Muscle of leg (tissue), 11 donors: ENCODE results near the gene PTGIR. TPM values are rescaled to one million over a fixed set of nuclear protein-coding genes. Genes with fewer than 3 reads are reported as not detected.
A peak's percentile ranks its signal among the peaks of the same experiment; 100 is the strongest.

Experiments
- DNase-seq: peaks from one replicate; pipeline ENCODE4 v3.0.0; 2013
- H3K27ac ChIP-seq: one replicate; pipeline ENCODE4 v1.5.1; 2013; ENCODE audit warnings: mild to moderate bottlenecking, low read length, control low read depth
- H3K27me3 ChIP-seq: one replicate; pipeline ENCODE4 v1.6.1; 2013; ENCODE audit warnings: low read length; ENCODE audit not compliant: control insufficient read depth, insufficient read depth
- H3K36me3 ChIP-seq: one replicate; pipeline ENCODE4 v1.6.1; 2013; ENCODE audit warnings: low read length; ENCODE audit not compliant: control insufficient read depth, insufficient read depth
- H3K4me1 ChIP-seq: one replicate; pipeline ENCODE4 v1.6.1; 2013; ENCODE audit warnings: low read length; ENCODE audit not compliant: control insufficient read depth, insufficient read depth
- H3K4me3 ChIP-seq: one replicate; pipeline ENCODE4 v1.5.1; 2013; ENCODE audit warnings: low read length, control low read depth
- H3K9me3 ChIP-seq: replicated peaks from 2 replicates; pipeline ENCODE4 v1.6.1; 2013; ENCODE audit warnings: low read depth, low read length; ENCODE audit not compliant: control insufficient read depth
- WGBS: methylation state at CpG from one replicate; pipeline ENCODE4 v1.1.5; 2013; ENCODE audit warnings: missing lambda C conversion rate; ENCODE audit not compliant: insufficient coverage; 5-methylcytosine and 5-hydroxymethylcytosine counted together
- polyA plus RNA-seq, 8 donors: library from polyadenylated mRNA; unstranded; fragments of 120-200 nt; gene quantifications; one replicate each; pipeline versions ENCODE4 v1.2.1 to v1.2.3, GENCODE V29; 2013; ENCODE audit warnings: inconsistent platforms in 1 of 8, low replicate concordance in 1 of 8; ENCODE audit not compliant: insufficient read length in 8 of 8, insufficient read depth in 1 of 8
- total RNA-seq: library from RNA; stranded (reverse); fragments of 120-200 nt; gene quantifications from one replicate; pipeline ENCODE4 v1.2.4, GENCODE V29; 2013

The PTGIR gene
- total and polyA plus RNA-seq, 9 donors, result 1.9 to 4.3 (median 3.1) TPM

DNA sequence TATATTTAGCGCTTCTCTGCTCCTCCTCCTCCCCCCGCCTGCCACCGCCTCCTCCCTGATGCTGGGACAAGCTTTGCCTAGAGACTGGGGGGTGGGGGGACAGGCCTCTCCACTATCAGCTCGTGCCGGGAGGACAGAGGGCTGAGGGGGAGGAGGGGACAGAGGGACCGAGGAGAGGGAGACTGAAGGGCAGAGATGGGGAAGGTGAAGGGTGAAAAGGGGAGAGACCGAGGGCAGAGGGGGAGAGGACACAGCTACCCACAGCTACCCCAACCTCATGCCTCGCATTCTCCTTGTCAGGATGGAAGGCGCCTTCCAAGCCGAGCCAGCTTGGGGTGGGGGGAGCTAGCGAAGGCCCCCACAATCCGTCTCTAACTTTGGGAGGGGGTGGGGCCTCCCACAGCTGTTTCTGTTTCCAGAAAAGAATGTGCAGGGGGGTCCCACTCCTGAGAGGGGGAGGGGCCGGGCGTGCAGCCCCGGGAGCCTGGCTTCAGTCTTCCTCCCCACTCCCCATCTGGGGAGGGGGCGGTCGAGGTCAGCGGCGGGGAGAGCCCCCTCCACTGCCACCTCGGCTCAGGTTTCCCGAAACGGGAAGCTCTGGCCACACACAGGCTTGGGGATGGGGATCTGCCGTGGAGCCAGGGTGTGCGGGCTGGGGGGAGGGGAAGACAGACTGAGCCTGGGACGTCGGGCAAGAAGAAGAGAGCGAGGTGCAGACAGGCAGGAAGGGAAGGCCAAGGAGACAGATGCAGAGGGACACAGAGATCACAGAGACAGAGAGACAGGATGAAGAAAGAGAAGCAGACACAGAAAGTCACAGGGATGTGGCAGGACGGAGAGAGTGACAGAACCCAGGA is 34.5 kb upstream of the PTGIR start:
- Histone ChIP-seq H3K36me3 (no peaks in the 10 kb centered on the region), H3K9me3 (no peaks in the 10 kb centered on the region), H3K4me1 (peaks cover 25% of the 10 kb centered on the region), H3K27ac (peak overlapping the region; percentile 85), H3K4me3 (peak overlapping the region; percentile 75), H3K27me3 (peaks cover 18% of the 10 kb centered on the region)
- peak; percentile 72 for DNase-seq
- 2% methylated on average over 7 of the region's 28 CpGs for WGBS

DNA sequence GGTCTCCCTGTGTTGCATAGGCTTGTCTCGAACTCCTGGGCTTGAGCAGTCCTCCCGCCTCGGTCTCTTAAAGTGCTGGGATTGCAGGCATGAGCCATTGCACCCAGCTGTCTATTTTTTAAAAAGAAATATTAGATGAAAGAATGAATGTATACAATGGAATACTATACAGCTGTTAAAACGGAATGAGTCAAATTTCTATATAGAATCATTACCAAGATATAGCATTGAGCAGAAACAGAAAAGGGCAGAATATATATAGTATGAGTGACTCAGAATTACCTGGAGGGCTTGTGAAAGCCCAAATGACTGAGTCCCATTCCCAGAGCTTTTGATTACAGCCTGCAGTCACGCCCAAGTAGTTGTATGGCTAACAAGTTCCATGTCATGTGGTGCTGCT is 31.7 kb upstream of the PTGIR start:
- 100% methylated on average over 1 of the region's 5 CpGs for WGBS
- Histone ChIP-seq H3K4me3 (no peak overlapping the region), H3K4me1 (peaks cover 21% of the 10 kb centered on the region), H3K9me3 (no peaks in the 10 kb centered on the region), H3K36me3 (peaks cover 7% of the 10 kb centered on the region), H3K27me3 (peaks cover 15% of the 10 kb centered on the region), H3K27ac (no peak overlapping the region)
- DNase-seq, result no peak

DNA sequence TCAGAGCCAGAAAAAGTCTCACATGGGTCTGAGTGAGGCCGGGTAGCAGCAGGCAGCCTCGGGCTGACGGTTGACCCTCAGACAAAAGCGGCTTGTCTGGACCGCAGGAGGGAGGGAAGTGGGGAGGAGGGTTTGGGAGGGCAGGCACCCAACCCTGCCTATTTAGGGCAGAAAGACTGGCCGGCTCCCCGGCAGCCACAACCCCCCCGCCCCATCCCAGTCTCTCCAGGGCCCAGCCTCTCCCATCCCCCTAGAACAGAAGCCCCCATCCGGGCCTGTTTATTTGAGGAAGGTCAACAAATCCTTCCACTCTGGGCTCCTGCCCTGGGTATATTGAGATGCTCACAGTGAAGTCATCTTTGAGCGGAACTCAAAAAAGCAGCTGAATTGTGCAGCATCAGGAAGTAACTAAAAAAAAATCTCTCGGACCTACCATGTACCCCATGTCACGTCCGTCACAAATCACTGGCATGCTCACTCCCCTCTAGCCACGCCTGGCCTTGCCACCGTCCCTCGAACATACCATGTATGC is 29.8 kb upstream of the PTGIR start:
- Histone ChIP-seq H3K9me3 (no peaks in the 10 kb centered on the region), H3K4me3 (no peak overlapping the region), H3K27ac (peak overlapping the region; percentile 3), H3K27me3 (peaks cover 19% of the 10 kb centered on the region), H3K36me3 (peaks cover 7% of the 10 kb centered on the region), H3K4me1 (peaks cover 10% of the 10 kb centered on the region)
- DNase-seq, result peak; percentile 60
- WGBS, result 27% methylated on average over 12 of the region's 16 CpGs

DNA sequence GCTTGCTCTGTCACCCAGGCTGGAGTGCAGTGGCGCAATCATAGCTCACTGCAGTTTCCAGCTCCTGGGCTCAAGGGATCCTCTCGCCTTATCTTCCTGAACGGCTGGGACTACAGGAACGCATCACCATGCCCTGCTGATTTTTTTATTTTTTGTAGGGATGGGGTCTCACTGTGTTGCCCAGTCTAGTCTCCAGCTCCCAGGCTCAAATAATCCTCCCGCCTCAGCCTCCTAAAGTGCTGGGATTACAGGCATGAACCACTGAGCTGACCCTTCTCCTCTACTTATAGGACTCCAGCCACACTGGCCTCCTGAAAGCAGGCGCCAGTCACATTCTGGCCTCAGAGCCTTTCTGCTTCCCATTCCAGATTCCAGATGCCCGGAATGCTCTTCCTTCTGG is 25.6 kb upstream of the PTGIR start:
- peaks cover 14% of the 10 kb centered on the region for H3K36me3 ChIP-seq
- WGBS, result 89% methylated on average over 5 of the region's 7 CpGs
- H3K4me1 ChIP-seq, result no peaks in the 10 kb centered on the region
- H3K27ac ChIP-seq, result no peak overlapping the region
- no peak overlapping the region for H3K4me3 ChIP-seq
- H3K27me3 ChIP-seq, result peaks cover 29% of the 10 kb centered on the region
- no peak for DNase-seq
- H3K9me3 ChIP-seq, result peaks cover 13% of the 10 kb centered on the region

DNA sequence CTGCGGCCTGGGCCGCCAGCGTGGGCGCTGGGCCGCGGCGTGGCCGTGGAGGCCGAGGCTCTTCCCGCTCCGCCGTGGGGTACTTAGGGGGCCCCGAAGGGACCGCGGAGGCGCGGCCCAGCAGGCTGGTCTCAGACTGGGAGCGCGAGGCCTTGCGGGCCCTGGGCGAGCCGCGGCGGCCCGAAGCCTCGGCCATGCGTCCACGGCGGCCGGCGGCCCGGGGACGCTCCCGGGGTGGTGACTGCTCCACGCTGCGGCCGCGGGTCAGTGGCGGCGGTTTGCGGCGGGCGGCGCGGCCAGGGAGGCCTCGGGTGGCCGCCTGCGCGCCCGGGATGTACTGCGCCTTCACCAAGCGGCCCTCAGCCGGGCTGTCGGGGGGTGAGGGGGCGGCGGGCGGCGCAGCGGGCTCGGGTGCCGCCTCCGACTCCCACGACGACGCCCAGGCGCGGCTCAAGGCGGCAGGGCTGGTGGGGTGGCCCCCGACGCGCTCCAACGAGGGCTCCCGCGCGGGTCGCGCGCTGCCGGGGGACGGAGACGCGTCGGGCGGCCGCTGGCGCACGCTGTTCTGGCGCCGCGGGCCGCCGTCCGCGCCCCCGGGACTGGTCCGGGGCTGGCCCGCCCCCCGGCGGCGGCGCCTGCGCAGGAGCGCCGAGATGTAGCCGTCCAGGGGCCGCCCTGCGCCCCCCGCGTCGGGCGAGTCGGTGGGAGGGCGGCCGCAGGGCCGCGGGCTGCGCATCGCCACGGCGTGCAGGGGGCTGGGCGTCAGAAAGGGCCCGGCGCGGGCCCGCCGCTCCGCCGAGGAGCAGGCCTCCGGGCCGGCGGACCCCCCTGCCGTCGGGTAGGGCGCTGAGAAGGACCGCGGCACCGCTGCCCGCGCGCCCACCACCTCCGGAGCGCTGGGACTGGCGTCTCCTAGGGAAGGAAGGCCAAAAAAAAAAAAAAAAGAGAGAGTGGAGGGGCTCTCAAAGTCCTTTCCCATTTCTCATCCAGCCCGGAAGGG is 24.4 kb upstream of the PTGIR start:
- Histone ChIP-seq H3K4me1 (peaks cover 3% of the 10 kb centered on the region), H3K36me3 (peaks cover 14% of the 10 kb centered on the region), H3K27me3 (peaks cover 29% of the 10 kb centered on the region), H3K27ac (no peak overlapping the region), H3K4me3 (no peak overlapping the region), H3K9me3 (peaks cover 13% of the 10 kb centered on the region)
- WGBS, result 39% methylated on average over 128 of the region's 144 CpGs
- DNase-seq, result no peak

DNA sequence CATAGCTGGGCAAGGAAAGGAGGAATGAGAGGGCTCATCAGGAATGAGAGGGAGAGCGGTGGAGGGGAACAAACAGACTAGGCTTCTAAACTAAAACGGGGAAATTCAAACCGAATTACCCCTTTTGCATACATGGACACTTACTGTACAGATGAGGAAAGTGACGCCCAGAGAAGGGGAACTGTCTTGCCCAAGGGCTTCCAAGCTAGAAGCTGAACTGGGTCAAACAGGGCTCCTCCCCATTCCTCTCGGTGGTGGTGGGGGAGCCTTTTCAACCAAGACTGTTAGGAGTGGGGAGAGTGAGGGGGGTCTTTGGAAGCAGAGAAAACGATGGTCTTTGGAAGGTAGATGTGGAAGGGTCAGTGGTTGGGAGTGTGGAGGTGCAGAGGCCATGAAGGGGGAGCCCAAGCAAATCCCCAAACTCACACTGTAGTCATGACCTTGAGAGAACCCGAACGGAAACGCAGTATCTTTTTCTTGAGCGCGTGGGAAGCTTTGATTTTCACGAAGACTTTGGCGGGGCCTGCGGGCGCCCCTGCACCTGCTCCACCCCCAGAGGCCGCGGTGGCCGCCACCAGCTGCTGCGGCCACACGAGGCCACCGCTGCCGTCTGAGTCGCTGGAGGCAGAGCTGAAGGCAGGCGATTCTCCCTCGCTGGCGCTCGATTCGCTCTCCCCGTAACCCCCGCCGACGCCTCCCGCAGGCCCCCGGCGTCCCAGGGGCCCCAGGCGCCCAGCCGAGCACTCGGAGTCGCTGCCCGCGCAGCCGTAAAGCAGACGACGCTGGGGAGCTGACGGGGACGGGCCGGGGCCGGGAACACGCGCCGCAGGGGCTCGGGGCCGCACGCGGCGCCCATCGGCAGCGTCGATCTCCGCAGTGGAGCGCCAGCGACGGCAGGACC is 23.4 kb upstream of the PTGIR start:
- H3K27ac ChIP-seq, result no peak overlapping the region
- WGBS, result 47% methylated on average over 60 of the region's 63 CpGs
- peaks cover 14% of the 10 kb centered on the region for H3K36me3 ChIP-seq
- peaks cover 3% of the 10 kb centered on the region for H3K4me1 ChIP-seq
- peaks cover 13% of the 10 kb centered on the region for H3K9me3 ChIP-seq
- DNase-seq, result peak; percentile 18
- no peak overlapping the region for H3K4me3 ChIP-seq
- H3K27me3 ChIP-seq, result peaks cover 29% of the 10 kb centered on the region

DNA sequence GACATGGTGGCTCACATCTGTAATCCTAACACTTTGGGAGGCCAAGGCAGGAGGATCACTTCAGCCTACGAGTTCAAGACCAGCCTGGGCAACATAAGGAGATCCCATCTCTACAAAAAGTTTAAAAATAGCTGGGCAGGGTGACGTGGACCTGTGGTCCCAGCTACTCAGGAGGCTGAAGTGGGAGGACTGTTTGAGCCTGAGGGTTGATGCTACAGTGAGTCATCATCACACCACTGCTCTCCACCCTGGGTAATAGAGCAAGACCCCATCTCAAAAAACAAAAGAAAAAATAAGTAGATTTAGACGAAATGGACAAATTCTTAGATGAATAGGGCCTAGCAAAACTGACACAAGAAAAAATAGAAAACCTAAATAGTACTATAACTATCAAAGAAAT is 21.5 kb upstream of the PTGIR start:
- Histone ChIP-seq H3K4me3 (no peak overlapping the region), H3K27me3 (peaks cover 29% of the 10 kb centered on the region), H3K36me3 (peaks cover 7% of the 10 kb centered on the region), H3K9me3 (peaks cover 13% of the 10 kb centered on the region), H3K27ac (no peak overlapping the region), H3K4me1 (peaks cover 3% of the 10 kb centered on the region)
- WGBS, result no CpG with 5 or more reads among the region's 3 CpGs
- DNase-seq, result no peak

DNA sequence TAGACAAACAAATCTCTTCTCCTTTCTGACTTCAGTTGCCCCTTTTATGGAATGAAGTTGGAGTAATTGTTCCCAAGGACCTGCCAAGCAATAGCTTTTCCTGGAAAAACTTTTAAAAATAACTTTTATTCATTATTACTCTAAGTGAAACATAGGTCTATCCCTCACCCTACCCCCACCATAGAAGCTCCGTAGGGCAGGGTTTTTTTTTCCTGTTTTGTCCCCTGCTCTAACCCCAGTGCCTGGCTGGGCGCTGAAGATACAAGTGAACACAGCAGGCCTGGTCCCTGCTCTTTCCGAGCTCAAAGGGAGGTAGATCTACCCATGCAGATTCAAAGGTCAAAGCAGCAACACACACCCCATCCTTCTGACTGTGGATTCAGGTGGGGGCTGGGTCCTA is 19.8 kb upstream of the PTGIR start:
- Histone ChIP-seq H3K9me3 (peaks cover 13% of the 10 kb centered on the region), H3K4me3 (no peak overlapping the region), H3K4me1 (peaks cover 9% of the 10 kb centered on the region), H3K36me3 (peaks cover 7% of the 10 kb centered on the region), H3K27me3 (peaks cover 26% of the 10 kb centered on the region), H3K27ac (peak overlapping the region; percentile 51)
- DNase-seq, result peak; percentile 70
- no CpG with 5 or more reads among the region's 3 CpGs for WGBS

DNA sequence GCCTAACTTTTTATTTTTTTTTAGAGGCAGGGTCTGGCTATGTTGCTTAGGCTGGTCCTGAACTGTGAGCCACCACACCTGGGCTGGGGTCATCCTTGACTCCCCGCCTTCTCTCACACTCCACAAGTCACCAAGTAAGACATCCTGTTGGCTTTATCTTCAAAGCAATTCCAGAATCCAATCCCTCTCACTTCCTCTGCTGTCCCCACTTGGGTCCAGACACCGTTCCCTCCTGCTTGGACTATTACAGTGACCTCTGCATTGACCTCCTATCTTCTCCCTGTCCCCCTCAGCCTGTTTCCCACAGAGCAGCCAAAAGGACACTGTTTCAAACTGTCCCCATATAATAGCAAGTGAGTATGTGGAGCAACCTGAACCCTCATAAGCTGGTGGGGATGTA is 15.8 kb upstream of the PTGIR start:
- DNase-seq, result no peak
- no peaks in the 10 kb centered on the region for H3K36me3 ChIP-seq
- no peaks in the 10 kb centered on the region for H3K9me3 ChIP-seq
- H3K27ac ChIP-seq, result no peak overlapping the region
- no peak overlapping the region for H3K4me3 ChIP-seq
- H3K27me3 ChIP-seq, result peaks cover 31% of the 10 kb centered on the region
- peaks cover 27% of the 10 kb centered on the region for H3K4me1 ChIP-seq
- WGBS, result 67% methylated on average over 1 of the region's 2 CpGs
